GM23338 (cell line): ENCODE data around the gene MICAL2. TPM values are rescaled to one million over a fixed set of nuclear protein-coding genes. Genes with fewer than 3 reads are reported as not detected.

Experiments
- ATAC-seq: fragments of 200-7000 bp; cut with Tn5 transposase; 3 replicates; pipeline ENCODE4 v1.9.1; 2020
- DNase-seq: peaks from one replicate; pipeline ENCODE4 v3.0.0-alpha.2; 2015; ENCODE audit warnings: low spot score
- H2AFZ ChIP-seq: fragments of 200-600 bp; sonication (generic); 2 replicates; pipeline ENCODE4 v1.8.0; 2016; ENCODE audit warnings: antibody characterized with exemption, mild to moderate bottlenecking, moderate library complexity
- H3F3A ChIP-seq: fragments of 200-600 bp; sonication (generic); replicated peaks from 2 replicates; pipeline ENCODE4 v1.8.0; 2017; ENCODE audit warnings: antibody characterized with exemption, mixed run types, low read depth
- H3K27ac ChIP-seq: fragments of 200-600 bp; sonication (generic); 2 replicates; pipeline ENCODE4 v1.6.1; 2016; ENCODE audit warnings: low read depth
- H3K27me3 ChIP-seq: fragments of 200-600 bp; sonication (generic); 2 replicates; pipeline ENCODE4 v1.8.0; 2016; ENCODE audit warnings: mild to moderate bottlenecking, mixed run types, moderate library complexity; ENCODE audit not compliant: insufficient read depth
- H3K36me3 ChIP-seq: fragments of 200-600 bp; sonication (generic); 2 replicates; pipeline ENCODE4 v1.8.0; 2016; ENCODE audit warnings: mild to moderate bottlenecking; ENCODE audit not compliant: insufficient read depth
- H3K4me1 ChIP-seq: fragments of 200-600 bp; sonication (generic); 2 replicates; pipeline ENCODE4 v1.8.0; 2016; ENCODE audit warnings: mild to moderate bottlenecking, moderate library complexity; ENCODE audit not compliant: insufficient read depth
- H3K4me2 ChIP-seq: fragments of 200-600 bp; sonication (generic); 2 replicates; pipeline ENCODE4 v1.7.1; 2017; ENCODE audit warnings: mixed run types
- H3K4me3 ChIP-seq: fragments of 200-600 bp; sonication (generic); 2 replicates; pipeline ENCODE4 v1.6.1; 2016; ENCODE audit warnings: mixed run types
- H3K79me2 ChIP-seq: fragments of 200-600 bp; sonication (generic); replicated peaks from 2 replicates; pipeline ENCODE4 v1.8.0; 2017; ENCODE audit warnings: mild to moderate bottlenecking; ENCODE audit not compliant: insufficient read depth
- H3K9me2 ChIP-seq: fragments of 200-600 bp; sonication (generic); 2 replicates; pipeline ENCODE4 v1.8.0; 2017; ENCODE audit not compliant: insufficient read depth
- H4K20me1 ChIP-seq: fragments of 200-600 bp; sonication (generic); replicated peaks from 2 replicates; pipeline ENCODE4 v1.8.0; 2017; ENCODE audit warnings: mild to moderate bottlenecking; ENCODE audit not compliant: insufficient read depth
- H3K27ac Mint-ChIP-seq: 2 replicates; pipeline ENCODE4 v1.8.0; 2020; ENCODE audit warnings: inconsistent platforms, mild to moderate bottlenecking, moderate library complexity, mixed read lengths
- H3K27me3 Mint-ChIP-seq: 3 replicates; pipeline ENCODE4 v1.8.0; 2022; ENCODE audit warnings: low read depth, mild to moderate bottlenecking, moderate library complexity, mixed read lengths, inconsistent platforms; ENCODE audit not compliant: insufficient read depth, poor library complexity
- H3K36me3 Mint-ChIP-seq: 3 replicates; pipeline ENCODE4 v1.8.0; 2021; ENCODE audit warnings: low read depth, mild to moderate bottlenecking, inconsistent platforms, moderate library complexity, mixed read lengths
- H3K4me1 Mint-ChIP-seq: 3 replicates; pipeline ENCODE4 v1.8.0; 2020; ENCODE audit warnings: mild to moderate bottlenecking, inconsistent platforms, mixed read lengths
- H3K4me3 Mint-ChIP-seq: 3 replicates; pipeline ENCODE4 v1.8.0; 2021; ENCODE audit warnings: moderate library complexity, mild to moderate bottlenecking, inconsistent platforms, mixed read lengths
- H3K9me3 Mint-ChIP-seq: 3 replicates; pipeline ENCODE4 v1.8.0; 2020; ENCODE audit warnings: moderate library complexity, mild to moderate bottlenecking, inconsistent platforms, mixed read lengths
- CREB1 ChIP-seq: fragments of 250-450 bp; sonication (Bioruptor Pico); IDR thresholded peaks from 2 replicates; pipeline ENCODE4 v1.5.0; 2020; ENCODE audit warnings: low read depth, mild to moderate bottlenecking, moderate library complexity
- EZH2phosphoT487 ChIP-seq: fragments of 200-600 bp; sonication (generic); IDR thresholded peaks from one replicate; pipeline ENCODE4 v1.8.1; 2018; ENCODE audit warnings: antibody characterized with exemption; ENCODE audit not compliant: unreplicated experiment
- JUNB ChIP-seq: IDR thresholded peaks from one replicate; pipeline ENCODE4 v1.6.1; 2016; ENCODE audit warnings: antibody characterized with exemption; ENCODE audit not compliant: unreplicated experiment
- NANOG ChIP-seq: IDR thresholded peaks from 2 replicates; pipeline ENCODE4 v1.6.1; 2016; ENCODE audit warnings: antibody characterized with exemption, borderline replicate concordance
- POLR2AphosphoS5 ChIP-seq: IDR thresholded peaks from 2 replicates; pipeline ENCODE4 v1.6.1; 2016; ENCODE audit warnings: antibody characterized with exemption, low read depth
- STAT1 ChIP-seq: IDR thresholded peaks from one replicate; pipeline ENCODE4 v1.6.1; 2016; ENCODE audit warnings: antibody characterized with exemption; ENCODE audit not compliant: unreplicated experiment
- ZNF114 ChIP-seq: fragments of 250-450 bp; sonication (Bioruptor Pico); IDR thresholded peaks from 2 replicates; pipeline ENCODE4 v1.5.0; 2020; ENCODE audit warnings: mild to moderate bottlenecking, moderate library complexity
- polyA plus RNA-seq: library from polyadenylated mRNA; unstranded; fragments of >200 nt; fragmentation: Nextera tagmentation; extraction: Ambion mirVana; gene quantifications from 2 replicates; pipeline ENCODE4 v1.2.1, GENCODE V29; 2016
- total RNA-seq: library from RNA; depleted of rRNA; stranded (reverse); fragments of >200 nt; shearing (Covaris generic); gene quantifications from 2 replicates; pipeline ENCODE4 v1.2.3, GENCODE V29; 2014
- TF ChIP-seq, protein P1 (sequence below), 2 experiments: fragments of 200-600 bp in 1 of 2; sonication (generic) in 1 of 2; conservative IDR thresholded peaks; 2 replicates each; pipeline versions ENCODE4 v1.5.1 to v1.6.1; 2016 to 2017; ENCODE audit warnings: antibody characterized with exemption in 2 of 2, low read depth in 2 of 2, mild to moderate bottlenecking in 2 of 2, moderate library complexity in 1 of 2
- TF ChIP-seq, protein P2 (sequence below): IDR thresholded peaks from one replicate; pipeline ENCODE4 v1.6.1; 2018; ENCODE audit warnings: antibody characterized with exemption; ENCODE audit not compliant: unreplicated experiment

MICAL2 gene
- total and polyA plus RNA-seq, 2 experiments from 2014 or later = 0.66 to 1.4 TPM

DNA sequence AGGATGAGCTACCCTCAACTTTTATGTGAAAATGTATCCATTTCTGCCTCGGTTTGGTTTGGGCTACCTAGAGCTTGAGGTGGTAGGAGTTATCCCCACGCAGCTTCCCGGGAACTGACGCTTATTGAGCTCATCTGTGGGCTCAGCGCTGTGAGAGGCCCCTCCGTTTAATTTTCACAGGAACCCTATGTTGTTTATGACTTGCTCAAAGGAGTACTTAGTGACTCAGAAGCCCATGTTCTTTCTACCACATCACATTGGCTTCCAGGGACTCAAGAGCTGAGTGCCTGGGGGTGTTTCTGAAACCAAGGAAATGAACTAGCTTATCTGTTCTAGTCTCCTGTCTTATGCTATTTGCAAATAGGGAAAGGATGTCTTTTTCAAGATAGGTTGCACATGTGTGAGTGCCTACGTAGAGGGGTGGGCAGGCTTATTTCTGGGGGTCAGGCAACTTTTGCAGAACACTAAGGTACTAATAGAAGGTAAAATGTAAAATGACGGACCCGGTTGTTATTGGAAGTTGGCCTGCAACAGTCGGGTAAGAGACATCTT, 40.5 kb downstream of the MICAL2 start (continued):
- TF ChIP-seq, protein P1, sequence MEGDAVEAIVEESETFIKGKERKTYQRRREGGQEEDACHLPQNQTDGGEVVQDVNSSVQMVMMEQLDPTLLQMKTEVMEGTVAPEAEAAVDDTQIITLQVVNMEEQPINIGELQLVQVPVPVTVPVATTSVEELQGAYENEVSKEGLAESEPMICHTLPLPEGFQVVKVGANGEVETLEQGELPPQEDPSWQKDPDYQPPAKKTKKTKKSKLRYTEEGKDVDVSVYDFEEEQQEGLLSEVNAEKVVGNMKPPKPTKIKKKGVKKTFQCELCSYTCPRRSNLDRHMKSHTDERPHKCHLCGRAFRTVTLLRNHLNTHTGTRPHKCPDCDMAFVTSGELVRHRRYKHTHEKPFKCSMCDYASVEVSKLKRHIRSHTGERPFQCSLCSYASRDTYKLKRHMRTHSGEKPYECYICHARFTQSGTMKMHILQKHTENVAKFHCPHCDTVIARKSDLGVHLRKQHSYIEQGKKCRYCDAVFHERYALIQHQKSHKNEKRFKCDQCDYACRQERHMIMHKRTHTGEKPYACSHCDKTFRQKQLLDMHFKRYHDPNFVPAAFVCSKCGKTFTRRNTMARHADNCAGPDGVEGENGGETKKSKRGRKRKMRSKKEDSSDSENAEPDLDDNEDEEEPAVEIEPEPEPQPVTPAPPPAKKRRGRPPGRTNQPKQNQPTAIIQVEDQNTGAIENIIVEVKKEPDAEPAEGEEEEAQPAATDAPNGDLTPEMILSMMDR (conservative IDR thresholded peaks at IDR 0.05; ENCODE audit: low read depth in 2 of 2) = no peak

DNA sequence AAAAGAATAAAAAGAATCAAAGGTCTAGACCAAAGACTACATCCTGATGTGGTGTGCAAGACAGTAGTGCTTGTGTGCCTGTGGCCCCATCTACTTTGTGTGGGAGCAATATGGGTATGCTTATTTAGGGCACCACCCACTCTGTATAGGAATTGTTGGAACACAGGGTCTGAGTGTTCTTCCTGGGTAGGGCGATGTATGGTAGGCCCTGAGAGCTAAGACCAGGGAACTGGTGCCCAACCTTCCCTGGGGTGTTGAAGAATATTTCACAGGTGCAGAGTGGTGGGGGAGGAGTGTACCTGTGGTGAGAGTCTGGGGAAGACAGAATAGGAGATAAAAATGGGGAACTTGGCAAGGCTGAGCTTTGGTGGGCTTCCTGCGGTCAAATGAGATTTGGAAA, 41.9 kb downstream of the MICAL2 start:
- no peaks in the 10 kb centered on the region for H3K27me3 ChIP-seq
- no peaks in the 10 kb centered on the region for H3K9me3 Mint-ChIP-seq
- no peak overlapping the region for H3K27ac Mint-ChIP-seq
- DNase-seq (no peak), ATAC-seq (no peak)
- H3F3A ChIP-seq = no peaks in the 10 kb centered on the region
- H3K4me3 ChIP-seq = no peak overlapping the region
- H2AFZ ChIP-seq = no peak overlapping the region
- H3K36me3 ChIP-seq = no peaks in the 10 kb centered on the region
- no peak overlapping the region for H3K4me3 Mint-ChIP-seq
- H3K9me2 ChIP-seq = no peaks in the 10 kb centered on the region
- H3K4me1 ChIP-seq = no peaks in the 10 kb centered on the region
- TF ChIP-seq STAT1 (no peak), EZH2phosphoT487 (no peak), NANOG (no peak), ZNF114 (CRISPR knock-in tag) (no peak), POLR2AphosphoS5 (no peak), JUNB (no peak), CREB1 (CRISPR knock-in tag) (no peak)
- TF ChIP-seq, protein P2, sequence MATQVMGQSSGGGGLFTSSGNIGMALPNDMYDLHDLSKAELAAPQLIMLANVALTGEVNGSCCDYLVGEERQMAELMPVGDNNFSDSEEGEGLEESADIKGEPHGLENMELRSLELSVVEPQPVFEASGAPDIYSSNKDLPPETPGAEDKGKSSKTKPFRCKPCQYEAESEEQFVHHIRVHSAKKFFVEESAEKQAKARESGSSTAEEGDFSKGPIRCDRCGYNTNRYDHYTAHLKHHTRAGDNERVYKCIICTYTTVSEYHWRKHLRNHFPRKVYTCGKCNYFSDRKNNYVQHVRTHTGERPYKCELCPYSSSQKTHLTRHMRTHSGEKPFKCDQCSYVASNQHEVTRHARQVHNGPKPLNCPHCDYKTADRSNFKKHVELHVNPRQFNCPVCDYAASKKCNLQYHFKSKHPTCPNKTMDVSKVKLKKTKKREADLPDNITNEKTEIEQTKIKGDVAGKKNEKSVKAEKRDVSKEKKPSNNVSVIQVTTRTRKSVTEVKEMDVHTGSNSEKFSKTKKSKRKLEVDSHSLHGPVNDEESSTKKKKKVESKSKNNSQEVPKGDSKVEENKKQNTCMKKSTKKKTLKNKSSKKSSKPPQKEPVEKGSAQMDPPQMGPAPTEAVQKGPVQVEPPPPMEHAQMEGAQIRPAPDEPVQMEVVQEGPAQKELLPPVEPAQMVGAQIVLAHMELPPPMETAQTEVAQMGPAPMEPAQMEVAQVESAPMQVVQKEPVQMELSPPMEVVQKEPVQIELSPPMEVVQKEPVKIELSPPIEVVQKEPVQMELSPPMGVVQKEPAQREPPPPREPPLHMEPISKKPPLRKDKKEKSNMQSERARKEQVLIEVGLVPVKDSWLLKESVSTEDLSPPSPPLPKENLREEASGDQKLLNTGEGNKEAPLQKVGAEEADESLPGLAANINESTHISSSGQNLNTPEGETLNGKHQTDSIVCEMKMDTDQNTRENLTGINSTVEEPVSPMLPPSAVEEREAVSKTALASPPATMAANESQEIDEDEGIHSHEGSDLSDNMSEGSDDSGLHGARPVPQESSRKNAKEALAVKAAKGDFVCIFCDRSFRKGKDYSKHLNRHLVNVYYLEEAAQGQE = no peak
- TF ChIP-seq, protein P1 (conservative IDR thresholded peaks at IDR 0.05; ENCODE audit: low read depth in 2 of 2) = no peak
- peaks cover 2% of the 10 kb centered on the region for H3K27me3 Mint-ChIP-seq
- no peak overlapping the region for H3K4me2 ChIP-seq
- no peaks in the 10 kb centered on the region for H4K20me1 ChIP-seq
- H3K4me1 Mint-ChIP-seq = no peaks in the 10 kb centered on the region; the same call in 2 of the 3 replicates
- H3K79me2 ChIP-seq = no peaks in the 10 kb centered on the region
- H3K27ac ChIP-seq = no peak overlapping the region
- H3K36me3 Mint-ChIP-seq = no peaks in the 10 kb centered on the region; the same call in 2 of the 3 replicates
